Measurements from ENCODE around the gene STK16. TPM values are rescaled to one million over a fixed set of nuclear protein-coding genes. Genes with fewer than 3 reads are reported as not detected.

Gene STK16
- total and polyA plus RNA-seq, 2 of the 4 experiments (the other 2 are of a cell fraction): 44.4 to 50.1 TPM

- peaks cover 16 to 30% of the 10 kb centered on the region in 2 experiments for H3K79me1 ChIP-seq (ENCODE audit: low read depth in 1 of 2, low read length in 2 of 2)
- H3K4me1 ChIP-seq (ENCODE audit: control insufficient read depth, insufficient read depth, low read length): peaks cover 18% of the 10 kb centered on the region
- no peak overlapping the region for H2BK15ac ChIP-seq (ENCODE audit: low read depth, low read length)
- no peak overlapping the region for H2BK20ac ChIP-seq (ENCODE audit: low read depth, low read length)
- H2AK5ac ChIP-seq (ENCODE audit: low read depth, low read length): no peak overlapping the region
- no peak overlapping the region for H2BK120ac ChIP-seq (ENCODE audit: low read depth, low read length)
- no peak overlapping the region for H3K4me2 ChIP-seq (ENCODE audit: low read depth, low read length)
- intact Hi-C loops (cut with micrococcal nuclease): no loop called here
- H3K27me3 ChIP-seq (ENCODE audit: control insufficient read depth, insufficient read depth, low read length): no peaks in the 10 kb centered on the region
- peaks cover 57% of the 10 kb centered on the region for H3K36me3 ChIP-seq (ENCODE audit: control insufficient read depth, insufficient read depth, low read length)
- in situ Hi-C loops (cut with MboI; ENCODE audit: low sequenced_read_pairs): no loop called here
- no peak overlapping the region for H4K91ac ChIP-seq (ENCODE audit: insufficient read depth, low read depth, low read length)
- H3K27ac ChIP-seq (ENCODE audit: insufficient read depth, low read length): no peak overlapping the region
- H3K4ac ChIP-seq (ENCODE audit: low read depth, low read length): no peak overlapping the region
- H2AFZ ChIP-seq (replicated peaks; ENCODE audit: low read length, poor library complexity): no peak overlapping the region
- peaks cover 6% of the 10 kb centered on the region; the same call in 1 of the 2 replicates for H4K20me1 ChIP-seq (ENCODE audit: insufficient read depth, low read length)
- H3K14ac ChIP-seq (replicated peaks; ENCODE audit: low read depth, low read length): no peak overlapping the region
- CTCF ChIA-PET: interaction anchor here (2.8 kb wide), 1 partner anchor 12 kb away, joined by 11 read pairs; no protein-coding TSS in a partner anchor
- no peak overlapping the region for H3K23ac ChIP-seq (ENCODE audit: low read depth, low read length)
- H3K56ac ChIP-seq (ENCODE audit: extremely low read depth, insufficient read depth, low read length): no peak overlapping the region
- no peak for ATAC-seq (ENCODE audit: low read depth)
- H4K8ac ChIP-seq (ENCODE audit: low read depth in 2 of 2, low read length in 2 of 2): no peak overlapping the region
- peaks cover 8% of the 10 kb centered on the region for H3K9me1 ChIP-seq (ENCODE audit: insufficient read depth, low read length)
- H2BK5ac ChIP-seq (ENCODE audit: low read depth, low read length, poor library complexity, severe bottlenecking): no peak overlapping the region
- no peak overlapping the region for H2AK9ac ChIP-seq (replicated peaks; ENCODE audit: low read depth, low read length, poor library complexity)
- H3K18ac ChIP-seq (ENCODE audit: low read depth, low read length): no peak overlapping the region
- H4K5ac ChIP-seq (ENCODE audit: low read depth, low read length): no peak overlapping the region
- dilution Hi-C loops (cut with HindIII; ENCODE audit: low sequenced_read_pairs, unreplicated experiment): no loop called here
- no peak for DNase-seq
- H3K4me3 ChIP-seq (ENCODE audit: insufficient read depth, low read depth, low read length): no peak overlapping the region
- no TSS peak for BruUV-seq (replicated peaks)
- no peak overlapping the region for H3K9ac ChIP-seq (ENCODE audit: low read depth, low read length)
- WGBS, 2 experiments (ENCODE audit: extremely low coverage in 2 of 2, insufficient read length in 1 of 2): no CpG with 5 or more reads among the region's 5 CpGs
- TF ChIP-seq RFX5 (IDR thresholded peaks at IDR 0.05; ENCODE audit: low read depth, low read length) (no peak), SMC3 (IDR thresholded peaks at IDR 0.05; ENCODE audit: low read depth, low read length) (no peak), CHD1 (IDR thresholded peaks at IDR 0.05; ENCODE audit: low read depth, low read length) (no peak), NFE2L2 (IDR thresholded peaks at IDR 0.05; ENCODE audit: low read depth, low read length) (no peak), ELK1 (IDR thresholded peaks at IDR 0.05; ENCODE audit: borderline replicate concordance, low read depth, low read length) (no peak), POLR2A (IDR thresholded peaks at IDR 0.05; ENCODE audit: low read depth, low read length) (peak; percentile 39; the same call in 1 of the 2 replicates)
- POLR2A ChIA-PET (ENCODE audit: unreplicated experiment): interaction anchor here (1.0 kb wide), 1 partner anchor 106 kb away, joined by 3 read pairs; the partner anchor contains the start of gene CNPPD1
- no peaks in the 10 kb centered on the region for H3K9me3 ChIP-seq (ENCODE audit: control insufficient read depth, insufficient read depth, low read length)
These were observed 37.1 kb downstream of the STK16 start for GRCh38 chr2:219282375-219282774.

Measured in IMR-90 (cell line).